H1 (cell line): ENCODE data around the gene RAB41. TPM values are rescaled to one million over a fixed set of nuclear protein-coding genes. Genes with fewer than 3 reads are reported as not detected.

Experiments used
- CTCF ChIA-PET: fragments of 300-600 bp; sonication (Branson Sonifier 250); formaldehyde crosslinking; loops from one replicate; lab custom pipeline; 2021; ENCODE audit not compliant: partially characterized antibody; lab: Charles Lee
- POLR2A ChIA-PET: fragments of 300-600 bp; sonication (Branson Sonifier 250); formaldehyde crosslinking; loops from one replicate; lab custom pipeline; 2021; ENCODE audit warnings: inconsistent platforms; ENCODE audit not compliant: partially characterized antibody; lab: Charles Lee
- DNase-seq, 2 experiments: peaks; one replicate each; pipeline versions ENCODE4 v3.0.0 to v3.0.0-alpha.2; 2010 to 2022; ENCODE audit warnings: low spot score in 2 of 2, low read depth in 1 of 2, mixed read lengths in 1 of 2
- FAIRE-seq: peaks from 2 replicates; lab custom pipeline; 2011; peaks lifted over from hg19 to GRCh38; lab: Jason Lieb, UNC
- H2AFZ ChIP-seq: 2 replicates; pipeline ENCODE4 v1.8.1; 2012; ENCODE audit warnings: low read length, inconsistent platforms
- H2AK5ac ChIP-seq: 2 replicates; pipeline ENCODE4 v1.6.1; 2013; ENCODE audit warnings: low read depth, low read length
- H2BK120ac ChIP-seq: replicated peaks from 2 replicates; pipeline ENCODE3; 2013; ENCODE audit warnings: low read depth, low read length, inconsistent platforms
- H2BK12ac ChIP-seq: 2 replicates; pipeline ENCODE4 v1.6.1; 2013; ENCODE audit warnings: low read depth, low read length
- H2BK15ac ChIP-seq: 2 replicates; pipeline ENCODE4 v1.6.1; 2013; ENCODE audit warnings: low read length
- H2BK20ac ChIP-seq: 2 replicates; pipeline ENCODE4 v1.6.1; 2013; ENCODE audit warnings: low read length
- H2BK5ac ChIP-seq: 2 replicates; pipeline ENCODE4 v1.6.1; 2013; ENCODE audit warnings: low read depth, low read length
- H3K14ac ChIP-seq: 2 replicates; pipeline ENCODE4 v1.6.1; 2013; ENCODE audit warnings: inconsistent platforms; ENCODE audit not compliant: insufficient read length
- H3K18ac ChIP-seq: 2 replicates; pipeline ENCODE4 v1.6.1; 2013; ENCODE audit warnings: low read length; ENCODE audit errors: extremely low read depth
- H3K23ac ChIP-seq: 2 replicates; pipeline ENCODE4 v1.6.1; 2013; ENCODE audit warnings: inconsistent platforms; ENCODE audit not compliant: insufficient read length
- H3K23me2 ChIP-seq: 2 replicates; pipeline ENCODE4 v1.6.1; 2013; ENCODE audit warnings: low read depth, low read length
- H3K27ac ChIP-seq: 2 replicates; pipeline ENCODE4 v1.6.1; 2011; ENCODE audit warnings: low read depth, low read length, inconsistent platforms
- H3K27me3 ChIP-seq, 4 experiments: replicated peaks in 1 of 4; 1 replicate in 1 of 4; 2 replicates in 3 of 4; pipeline versions ENCODE4 v1.6.1 to v1.8.1; 2011 to 2013; ENCODE audit warnings: low read length in 3 of 4, mild to moderate bottlenecking in 3 of 4, inconsistent platforms in 2 of 4, mixed read lengths in 2 of 4, moderate library complexity in 1 of 4; ENCODE audit not compliant: control insufficient read depth in 3 of 4, insufficient read depth in 3 of 4; ENCODE audit errors: extremely low read depth in 1 of 4
- H3K36me3 ChIP-seq, 4 experiments: 2 replicates each; pipeline versions ENCODE4 v1.6.1 to v1.8.1; 2011 to 2013; ENCODE audit warnings: mild to moderate bottlenecking in 4 of 4, low read length in 3 of 4, moderate library complexity in 2 of 4, control low read depth in 1 of 4, inconsistent platforms in 1 of 4; ENCODE audit not compliant: insufficient read depth in 4 of 4, control insufficient read depth in 2 of 4
- H3K4ac ChIP-seq: replicated peaks from 2 replicates; pipeline ENCODE3; 2013; ENCODE audit warnings: low read length, low read depth, mixed read lengths, inconsistent platforms; ENCODE audit not compliant: insufficient read length
- H3K4me1 ChIP-seq, 4 experiments: replicated peaks in 1 of 4; 1 replicate in 1 of 4; 2 replicates in 3 of 4; pipeline versions ENCODE4 v1.6.1 to v1.8.1; 2011 to 2013; ENCODE audit warnings: low read length in 3 of 4, inconsistent platforms in 2 of 4, mixed read lengths in 1 of 4; ENCODE audit not compliant: insufficient read depth in 4 of 4, control insufficient read depth in 3 of 4
- H3K4me2 ChIP-seq, 2 experiments: 2 replicates each; pipeline versions ENCODE4 v1.6.1 to v1.8.1; 2011 to 2013; ENCODE audit warnings: low read depth in 2 of 2, low read length in 2 of 2, control low read depth in 1 of 2, inconsistent platforms in 1 of 2, mild to moderate bottlenecking in 1 of 2; ENCODE audit not compliant: insufficient read depth in 1 of 2
- H3K4me3 ChIP-seq, 4 experiments: fragments of 200-600, 300-600 bp in 1 of 4; sonication (generic), shearing (Covaris generic), sonication (Bioruptor Twin) in 1 of 4; 2 replicates each; pipeline versions ENCODE4 v1.5.1 to v1.8.1; 2011 to 2016; ENCODE audit warnings: low read length in 4 of 4, low read depth in 3 of 4, control low read depth in 2 of 4, inconsistent platforms in 2 of 4, mild to moderate bottlenecking in 2 of 4, mixed read lengths in 1 of 4, moderate library complexity in 1 of 4; ENCODE audit not compliant: insufficient read depth in 2 of 4; ENCODE audit errors: extremely low read depth in 1 of 4
- H3K56ac ChIP-seq: replicated peaks from 2 replicates; pipeline ENCODE3; 2013; ENCODE audit warnings: low read depth, mild to moderate bottlenecking, mixed read lengths, low read length, inconsistent platforms; ENCODE audit not compliant: insufficient read length
- H3K79me1 ChIP-seq: 2 replicates; pipeline ENCODE4 v1.6.1; 2013; ENCODE audit warnings: low read depth, low read length, control low read depth
- H3K79me2 ChIP-seq, 2 experiments: 2 replicates each; pipeline versions ENCODE4 v1.6.1 to v1.8.1; 2012 to 2013; ENCODE audit warnings: low read length in 2 of 2, mild to moderate bottlenecking in 2 of 2, inconsistent platforms in 1 of 2; ENCODE audit not compliant: insufficient read depth in 2 of 2, control insufficient read depth in 1 of 2
- H3K9ac ChIP-seq, 4 experiments: replicated peaks in 1 of 4; 1 replicate in 1 of 4; 2 replicates in 3 of 4; pipeline versions ENCODE4 v1.6.1 to v1.8.1; 2011 to 2013; ENCODE audit warnings: low read depth in 3 of 4, low read length in 3 of 4, control low read depth in 2 of 4, mild to moderate bottlenecking in 2 of 4, moderate library complexity in 2 of 4, inconsistent platforms in 1 of 4; ENCODE audit errors: extremely low read depth in 1 of 4
- H3K9me3 ChIP-seq, 2 experiments: 2 replicates each; pipeline versions ENCODE4 v1.6.1 to v1.8.1; 2012 to 2013; ENCODE audit warnings: mild to moderate bottlenecking in 2 of 2, moderate library complexity in 2 of 2, control low read depth in 1 of 2, inconsistent platforms in 1 of 2, low read depth in 1 of 2, low read length in 1 of 2, mixed read lengths in 1 of 2; ENCODE audit not compliant: insufficient read depth in 2 of 2
- H4K20me1 ChIP-seq, 2 experiments: replicated peaks in 1 of 2; 2 replicates each; pipeline versions ENCODE3 to v1.8.1; 2011 to 2013; ENCODE audit warnings: inconsistent platforms in 2 of 2, low read length in 2 of 2, mild to moderate bottlenecking in 1 of 2; ENCODE audit not compliant: insufficient read depth in 2 of 2, control insufficient read depth in 1 of 2
- H4K5ac ChIP-seq: 2 replicates; pipeline ENCODE4 v1.6.1; 2013; ENCODE audit warnings: low read length, low read depth, mixed read lengths, inconsistent platforms; ENCODE audit not compliant: insufficient read length
- H4K8ac ChIP-seq: 2 replicates; pipeline ENCODE4 v1.8.0; 2013; ENCODE audit warnings: mild to moderate bottlenecking, moderate library complexity, low read length, inconsistent platforms; ENCODE audit not compliant: insufficient read depth; ENCODE audit errors: extremely low read depth
- H4K91ac ChIP-seq: replicated peaks from 2 replicates; pipeline ENCODE3; 2013; ENCODE audit warnings: low read length, mixed read lengths, inconsistent platforms; ENCODE audit not compliant: insufficient read length
- ASH2L ChIP-seq: fragments of 200-600, 300-600 bp; sonication (generic); IDR thresholded peaks from one replicate; pipeline ENCODE4 v1.7.1; 2017; ENCODE audit warnings: low read length
- BRCA1 ChIP-seq: IDR thresholded peaks from 2 replicates; pipeline ENCODE4 v1.6.1; 2012; ENCODE audit warnings: low read depth, low read length, improper control_type of control experiment
- EGR1 ChIP-seq: IDR thresholded peaks from 2 replicates; pipeline ENCODE4 v1.6.1; 2011; ENCODE audit warnings: low read depth, low read length, borderline replicate concordance
- EZH2 ChIP-seq: fragments of 200-600 bp; sonication (generic); IDR thresholded peaks from 2 replicates; pipeline ENCODE4 v1.7.1; 2012; ENCODE audit warnings: low read depth, mild to moderate bottlenecking, moderate library complexity, low read length, inconsistent platforms; ENCODE audit not compliant: severe bottlenecking
- HDAC6 ChIP-seq: IDR thresholded peaks from one replicate; pipeline ENCODE4 v1.7.1; 2012; ENCODE audit warnings: low read depth, mild to moderate bottlenecking, inconsistent platforms, low read length, moderate library complexity
- JUN ChIP-seq: IDR thresholded peaks from 2 replicates; pipeline ENCODE4 v1.6.1; 2011; ENCODE audit warnings: low read depth, mild to moderate bottlenecking, improper control_type of control experiment, low read length
- KDM5A ChIP-seq: fragments of 200-600 bp; IDR thresholded peaks from 2 replicates; pipeline ENCODE4 v1.7.1; 2012; ENCODE audit warnings: mild to moderate bottlenecking, low read length, inconsistent platforms, mixed read lengths
- RFX5 ChIP-seq: IDR thresholded peaks from 2 replicates; pipeline ENCODE4 v1.6.1; 2011; ENCODE audit warnings: low read depth, low read length, improper control_type of control experiment, borderline replicate concordance
- SIN3A ChIP-seq, 2 experiments: IDR thresholded peaks in 1 of 2; conservative IDR thresholded peaks in 1 of 2; 2 replicates each; pipeline ENCODE4 v1.6.1; 2011 to 2012; ENCODE audit warnings: low read length in 2 of 2, improper control_type of control experiment in 1 of 2, low read depth in 1 of 2, mild to moderate bottlenecking in 1 of 2
- TAF7 ChIP-seq: optimal IDR thresholded peaks from 2 replicates; pipeline ENCODE3; 2011; ENCODE audit warnings: low read depth, mild to moderate bottlenecking, inconsistent platforms, low read length, moderate library complexity, borderline replicate concordance
- ZNF274 ChIP-seq: IDR thresholded peaks from 2 replicates; pipeline ENCODE4 v1.7.0; 2012; ENCODE audit warnings: low read length, borderline replicate concordance; ENCODE audit errors: extremely low read depth
- WGBS, 2 experiments: shearing (Covaris generic) in 1 of 2; methylation state at CpG; one replicate each; pipeline versions ENCODE4 v1.1.6 to v1.1.7; 2013 to 2015; ENCODE audit warnings: low lambda C conversion rate in 2 of 2, mixed read lengths in 2 of 2, inconsistent platforms in 1 of 2, low coverage in 1 of 2, missing lambda C conversion rate in 1 of 2; ENCODE audit not compliant: insufficient replicate concordance in 2 of 2, insufficient coverage in 1 of 2, insufficient read length in 1 of 2; ENCODE audit errors: extremely low coverage in 1 of 2, missing lambda C conversion rate in 1 of 2; 5-methylcytosine and 5-hydroxymethylcytosine counted together
- polyA plus RNA-seq, 7 experiments: library from polyadenylated mRNA; depleted of rRNA in 3 of 7; stranded (reverse) in 5 of 7; unstranded in 2 of 7; fragments of >200 nt in 5 of 7; fragments of 200-250 nt in 2 of 7; gene quantifications; 1 replicate in 5 of 7; 2 replicates in 1 of 7; 4 replicates in 1 of 7; pipeline versions ENCODE4 v1.2.1 to v1.2.3, GENCODE V29; 2011 to 2013; ENCODE audit warnings: missing spikeins in 2 of 7, mixed read lengths in 2 of 7
- total RNA-seq: library from RNA; stranded (reverse); fragmentation: NEBNext Ultra II Directional; extraction: Animal tissue kit (Norgen Biotek cat#: 25700); gene quantifications from 2 replicates; pipeline ENCODE4 v1.2.1, GENCODE V29; 2021
- TF ChIP-seq, protein P1 (sequence below): IDR thresholded peaks from 2 replicates; pipeline ENCODE4 v1.6.1; 2011; ENCODE audit warnings: low read depth, mild to moderate bottlenecking, low read length; ENCODE audit not compliant: insufficient read depth

The RAB41 gene
- total and polyA plus RNA-seq, 2 of the 8 experiments (the other 6 are each of a cell fraction or from before 2014, with no cell fraction given): not detected

DNA sequence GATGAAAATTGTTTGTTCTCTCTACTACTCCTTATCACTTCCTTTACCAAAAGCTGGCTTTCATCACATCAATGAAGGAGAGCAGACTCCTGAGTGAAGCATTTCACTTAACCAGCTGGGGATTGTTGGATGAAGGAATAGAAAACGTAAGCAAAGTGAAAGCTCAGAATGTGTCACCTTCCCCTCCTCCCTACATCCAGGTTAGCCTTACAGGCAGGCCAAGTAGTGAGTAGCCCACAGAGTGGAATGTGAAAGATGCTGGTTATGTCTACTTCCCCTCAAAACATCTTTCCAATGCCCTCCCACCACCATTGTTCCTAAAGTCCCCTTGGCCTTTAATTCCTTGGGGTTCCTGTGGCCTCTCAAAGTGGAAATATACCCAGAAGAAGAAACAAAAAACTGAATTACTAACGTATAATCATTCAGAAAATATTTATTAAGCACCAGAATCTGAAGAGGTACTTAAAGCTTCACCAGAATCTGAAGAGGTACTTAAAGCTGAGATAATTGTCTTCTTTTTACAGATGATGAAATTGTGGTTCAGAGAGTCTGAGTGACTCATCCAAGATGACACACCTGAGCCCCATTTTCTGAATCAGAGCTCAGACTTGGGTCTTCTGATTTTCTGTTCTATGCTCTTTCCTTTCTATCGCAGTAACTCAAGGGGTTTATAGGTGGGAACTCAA, 28.5 kb upstream of the RAB41 start:
- no peak overlapping the region for H2BK15ac ChIP-seq
- no peaks in the 10 kb centered on the region for H3K79me2 ChIP-seq
- POLR2A ChIA-PET: no interaction called here
- no peaks in the 10 kb centered on the region for H4K20me1 ChIP-seq
- H3K4ac ChIP-seq: no peak overlapping the region
- no peak overlapping the region for H2AFZ ChIP-seq
- H3K9ac ChIP-seq: no peak overlapping the region
- no peak overlapping the region for H2BK12ac ChIP-seq
- H3K9me3 ChIP-seq: no peaks in the 10 kb centered on the region
- H2BK20ac ChIP-seq: no peak overlapping the region
- no peak overlapping the region for H4K8ac ChIP-seq
- no peak overlapping the region for H3K14ac ChIP-seq
- H3K56ac ChIP-seq: no peak overlapping the region
- H3K4me2 ChIP-seq: no peak overlapping the region
- no peak overlapping the region for H3K4me3 ChIP-seq
- no peak overlapping the region for H4K91ac ChIP-seq
- CTCF ChIA-PET: interaction anchor here (0.7 to 2.4 kb wide), 2 partner anchors 9 to 49 kb away, joined by 5 to 9 read pairs; no protein-coding TSS in a partner anchor
- no peak overlapping the region for H2BK120ac ChIP-seq
- H3K36me3 ChIP-seq: no peaks in the 10 kb centered on the region
- no peaks in the 10 kb centered on the region for H3K23me2 ChIP-seq
- no peaks in the 10 kb centered on the region for H3K79me1 ChIP-seq
- no peak overlapping the region for H4K5ac ChIP-seq
- H2BK5ac ChIP-seq: no peak overlapping the region
- TF ChIP-seq, protein P1, sequence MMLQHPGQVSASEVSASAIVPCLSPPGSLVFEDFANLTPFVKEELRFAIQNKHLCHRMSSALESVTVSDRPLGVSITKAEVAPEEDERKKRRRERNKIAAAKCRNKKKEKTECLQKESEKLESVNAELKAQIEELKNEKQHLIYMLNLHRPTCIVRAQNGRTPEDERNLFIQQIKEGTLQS: no peak
- no peak for TF ChIP-seq JUN
- no peak for TF ChIP-seq ZNF274
- TF ChIP-seq RFX5: no peak
- TF ChIP-seq HDAC6: no peak
- no peak for TF ChIP-seq BRCA1
- no peak for TF ChIP-seq KDM5A
- no peak for TF ChIP-seq TAF7
- TF ChIP-seq SIN3A (conservative IDR thresholded peaks at IDR 0.05 in 1 of 2, IDR thresholded peaks at IDR 0.05 in 1 of 2; ENCODE audit: low read depth in 1 of 2, low read length in 2 of 2): no peak
- no peak for TF ChIP-seq EGR1
- TF ChIP-seq EZH2: no peak
- TF ChIP-seq ASH2L: no peak
- no peaks in the 10 kb centered on the region for H3K27me3 ChIP-seq
- 85% methylated on average over 3 of the region's 3 CpGs; no CpG with 5 or more reads in 1 of the 2 experiments for WGBS, 2 experiments
- FAIRE-seq (no peak), DNase-seq (no peak)
- no peak overlapping the region for H2AK5ac ChIP-seq
- no peak overlapping the region for H3K27ac ChIP-seq
- no peak overlapping the region for H3K18ac ChIP-seq
- no peak overlapping the region for H3K23ac ChIP-seq
- H3K4me1 ChIP-seq: no peaks in the 10 kb centered on the region
